IPS-18a (cell line): ENCODE results near the gene ARHGAP15.

Experiments
- H3K27ac ChIP-seq: one replicate; pipeline ENCODE4 v1.5.1; 2013; ENCODE audit warnings: low read length
- H3K27me3 ChIP-seq: one replicate; pipeline ENCODE4 v1.6.1; 2013; ENCODE audit warnings: mild to moderate bottlenecking, low read length; ENCODE audit not compliant: control insufficient read depth, insufficient read depth
- H3K36me3 ChIP-seq: one replicate; pipeline ENCODE4 v1.6.1; 2013; ENCODE audit warnings: low read depth, low read length; ENCODE audit not compliant: control insufficient read depth
- H3K4me1 ChIP-seq: one replicate; pipeline ENCODE4 v1.6.1; 2013; ENCODE audit warnings: low read depth, low read length; ENCODE audit not compliant: control insufficient read depth
- H3K4me3 ChIP-seq: one replicate; pipeline ENCODE4 v1.5.1; 2013; ENCODE audit warnings: low read length
- H3K9ac ChIP-seq: one replicate; pipeline ENCODE4 v1.6.1; 2013; ENCODE audit warnings: mild to moderate bottlenecking, low read length, moderate library complexity
- H3K9me3 ChIP-seq: one replicate; pipeline ENCODE4 v1.6.1; 2013; ENCODE audit warnings: low read depth, low read length; ENCODE audit not compliant: control insufficient read depth

ARHGAP15 gene

DNA sequence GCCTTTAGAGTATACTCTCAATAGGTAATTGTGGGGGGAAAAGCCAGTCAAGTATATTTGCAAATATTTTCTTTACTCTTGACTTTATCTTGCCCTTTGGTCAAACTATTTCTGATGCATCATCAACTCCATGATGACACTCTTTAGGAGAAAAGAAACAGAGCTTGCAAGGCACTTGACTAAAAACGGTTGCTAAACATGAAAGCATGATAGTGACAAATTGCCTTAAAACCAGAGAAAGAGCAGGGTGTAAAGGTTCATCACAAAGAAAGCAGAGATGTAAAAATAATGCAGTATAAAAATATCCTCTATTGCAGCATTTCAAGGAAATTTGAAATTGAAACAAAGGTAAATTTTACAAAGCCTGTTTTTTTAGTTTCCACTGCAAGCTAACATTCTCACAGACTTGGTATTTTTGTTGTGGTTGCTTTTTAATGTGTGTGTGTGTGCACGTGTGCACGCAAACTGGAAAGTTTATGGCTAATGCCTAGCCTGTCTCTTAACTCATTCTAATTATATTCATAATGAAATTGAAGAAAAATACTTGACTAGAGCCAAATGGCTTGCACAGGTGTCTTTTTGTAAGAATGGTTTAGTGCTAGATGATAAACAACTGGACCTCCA, 503.6 kb downstream of the ARHGAP15 start:
- H3K9ac ChIP-seq, result no peak overlapping the region
- no peaks in the 10 kb centered on the region for H3K4me1 ChIP-seq
- H3K9me3 ChIP-seq, result no peaks in the 10 kb centered on the region
- no peak overlapping the region for H3K4me3 ChIP-seq
- no peaks in the 10 kb centered on the region for H3K27me3 ChIP-seq
- H3K36me3 ChIP-seq, result no peaks in the 10 kb centered on the region
- no peak overlapping the region for H3K27ac ChIP-seq

DNA sequence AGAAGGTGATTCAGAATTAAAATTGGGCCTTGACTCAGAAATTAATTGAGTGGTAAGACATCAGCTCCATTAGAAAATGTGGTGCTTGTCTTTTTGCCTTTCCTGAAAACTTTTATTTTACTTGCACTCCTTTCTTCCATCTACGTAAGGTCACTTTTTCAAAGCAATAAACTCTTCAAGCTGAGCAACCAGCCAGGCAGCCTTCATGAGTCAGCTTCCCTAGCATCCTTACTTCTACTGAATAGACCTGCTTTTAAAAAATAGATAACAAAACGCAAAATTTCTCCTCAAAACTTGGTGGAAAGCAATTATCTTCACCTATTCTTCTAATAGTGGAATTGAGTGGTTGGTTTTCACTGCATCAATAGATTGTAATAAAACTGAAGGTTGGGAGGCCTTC, 504.2 kb downstream of the ARHGAP15 start:
- Histone ChIP-seq H3K36me3 (no peaks in the 10 kb centered on the region), H3K27ac (no peak overlapping the region), H3K9ac (no peak overlapping the region), H3K4me1 (no peaks in the 10 kb centered on the region), H3K4me3 (no peak overlapping the region), H3K9me3 (no peaks in the 10 kb centered on the region), H3K27me3 (no peaks in the 10 kb centered on the region)

DNA sequence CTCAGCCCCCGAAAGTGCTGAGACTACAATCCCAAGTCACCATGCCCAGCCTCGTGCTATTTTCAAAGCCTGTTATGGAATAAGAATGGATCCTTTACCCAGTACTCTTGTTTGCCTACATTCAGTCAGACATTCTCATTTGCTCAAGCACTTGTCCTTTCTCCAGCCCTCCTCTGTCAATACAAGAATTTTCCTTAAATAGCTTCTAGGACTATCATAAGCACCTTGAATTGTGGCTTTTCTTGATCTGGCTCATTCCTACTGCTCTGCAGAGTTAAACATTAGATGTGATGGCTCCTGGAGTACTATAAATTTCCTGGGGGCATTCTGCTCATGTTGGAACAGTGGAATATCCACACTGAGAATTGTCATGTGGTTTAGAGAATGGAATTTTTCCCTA, 506.1 kb downstream of the ARHGAP15 start:
- no peak overlapping the region for H3K4me3 ChIP-seq
- no peaks in the 10 kb centered on the region for H3K36me3 ChIP-seq
- no peak overlapping the region for H3K27ac ChIP-seq
- no peaks in the 10 kb centered on the region for H3K4me1 ChIP-seq
- H3K27me3 ChIP-seq, result no peaks in the 10 kb centered on the region
- H3K9ac ChIP-seq, result no peak overlapping the region
- H3K9me3 ChIP-seq, result no peaks in the 10 kb centered on the region

DNA sequence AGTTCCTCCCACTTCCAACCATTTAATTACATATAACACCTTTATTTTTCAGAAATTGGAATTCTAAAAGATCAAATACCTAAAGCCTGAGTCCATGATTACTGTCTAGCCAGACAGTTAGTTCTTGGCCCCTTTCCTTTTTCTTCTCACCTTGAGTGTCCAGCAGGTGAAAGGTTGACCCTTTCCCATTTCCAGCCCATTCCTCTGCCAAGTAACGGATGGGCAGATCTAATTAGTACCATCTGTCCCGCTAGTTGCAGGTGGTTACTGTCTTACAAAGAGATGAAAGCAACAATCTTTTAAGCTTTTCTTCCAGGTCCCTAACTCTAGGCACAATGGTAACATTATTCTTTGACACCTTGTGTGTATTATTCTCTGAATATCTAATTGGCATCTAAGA, 506.7 kb downstream of the ARHGAP15 start:
- Histone ChIP-seq H3K4me3 (no peak overlapping the region), H3K36me3 (no peaks in the 10 kb centered on the region), H3K4me1 (no peaks in the 10 kb centered on the region), H3K9me3 (no peaks in the 10 kb centered on the region), H3K9ac (no peak overlapping the region), H3K27me3 (no peaks in the 10 kb centered on the region), H3K27ac (no peak overlapping the region)

DNA sequence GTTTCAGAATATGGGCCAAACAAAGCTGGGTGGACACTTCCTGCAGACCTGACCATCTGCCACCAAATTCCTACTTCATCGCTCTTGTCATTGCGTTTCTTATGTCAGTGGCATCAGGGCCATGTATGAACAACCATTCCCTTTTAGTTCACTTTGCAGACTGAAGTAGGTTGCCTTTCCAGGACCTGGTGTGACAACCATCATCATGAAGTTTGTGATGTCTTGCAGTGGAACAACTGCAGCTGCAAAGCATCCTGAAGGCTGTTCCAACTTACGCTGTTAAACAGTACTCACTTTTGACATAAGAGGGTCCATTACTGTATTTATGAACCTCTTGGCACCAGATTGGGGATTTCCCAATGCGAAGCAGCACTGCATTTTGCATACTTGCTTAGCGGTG, 511.6 kb downstream of the ARHGAP15 start:
- Histone ChIP-seq H3K9ac (no peak overlapping the region), H3K27me3 (no peaks in the 10 kb centered on the region), H3K4me3 (no peak overlapping the region), H3K27ac (no peak overlapping the region), H3K9me3 (no peaks in the 10 kb centered on the region), H3K4me1 (no peaks in the 10 kb centered on the region), H3K36me3 (no peaks in the 10 kb centered on the region)

DNA sequence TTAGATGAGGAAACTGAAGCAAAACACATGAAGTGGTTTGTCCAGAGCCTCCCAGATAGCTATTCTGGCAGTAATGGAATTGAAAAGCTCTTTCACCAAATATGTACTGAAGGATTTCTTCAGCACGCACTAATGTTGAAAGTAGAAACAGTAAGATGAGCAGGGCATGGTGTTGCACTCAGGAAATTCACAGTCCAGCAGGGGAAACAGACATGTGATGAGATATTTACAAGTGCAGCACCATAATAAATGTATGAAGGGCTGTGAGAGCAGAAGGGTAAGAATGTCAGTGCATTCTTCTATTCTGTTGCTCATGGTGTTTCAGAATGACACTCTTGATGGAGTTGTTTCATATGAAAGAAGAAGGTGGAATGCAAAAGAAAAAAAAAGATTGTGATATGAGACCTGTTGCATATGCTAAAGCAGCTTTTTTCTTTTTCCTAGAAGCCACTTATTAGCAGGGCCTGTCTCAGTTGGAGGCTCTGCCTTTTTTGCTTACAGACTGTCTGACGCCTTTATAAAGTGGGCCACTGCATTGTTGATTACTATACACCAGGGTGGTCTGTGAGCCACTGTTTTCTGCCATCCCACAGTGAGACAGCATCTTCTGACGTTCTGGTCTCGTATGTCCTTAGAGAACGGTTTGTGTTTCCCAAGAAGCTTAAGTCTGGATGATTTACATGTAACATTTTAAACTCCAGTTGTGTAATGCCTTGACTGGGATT, 516.9 kb downstream of the ARHGAP15 start:
- no peak overlapping the region for H3K4me3 ChIP-seq
- no peak overlapping the region for H3K27ac ChIP-seq
- H3K9ac ChIP-seq, result no peak overlapping the region
- H3K36me3 ChIP-seq, result no peaks in the 10 kb centered on the region
- no peaks in the 10 kb centered on the region for H3K4me1 ChIP-seq
- H3K27me3 ChIP-seq, result no peaks in the 10 kb centered on the region
- H3K9me3 ChIP-seq, result no peaks in the 10 kb centered on the region

DNA sequence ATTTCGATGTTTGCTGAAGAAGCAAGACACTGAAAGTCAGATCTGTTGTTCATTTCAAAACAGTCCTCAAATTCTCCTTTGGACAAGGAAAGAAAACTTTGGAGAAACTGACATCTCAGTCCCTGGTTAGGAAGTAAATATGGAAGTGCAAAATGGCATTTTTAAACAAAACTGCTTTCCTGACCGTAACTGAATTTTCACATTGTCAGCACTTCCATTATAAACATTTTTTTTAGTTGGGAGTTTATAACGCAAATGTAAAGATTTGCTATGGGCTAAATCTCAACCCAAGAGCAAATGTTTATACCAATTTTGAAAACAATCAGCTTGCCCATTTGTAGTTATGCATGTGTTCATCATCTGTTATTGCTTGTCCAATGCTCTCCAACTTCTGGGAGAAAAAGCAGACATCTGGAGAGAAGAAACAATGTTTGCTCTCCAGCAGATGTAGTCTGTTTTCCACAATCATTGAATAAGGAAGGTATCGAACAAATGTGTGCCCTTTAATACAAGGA, 520.1 kb downstream of the ARHGAP15 start:
- no peaks in the 10 kb centered on the region for H3K36me3 ChIP-seq
- H3K4me1 ChIP-seq, result no peaks in the 10 kb centered on the region
- no peak overlapping the region for H3K9ac ChIP-seq
- H3K9me3 ChIP-seq, result peaks cover 7% of the 10 kb centered on the region
- H3K27me3 ChIP-seq, result no peaks in the 10 kb centered on the region
- no peak overlapping the region for H3K4me3 ChIP-seq
- no peak overlapping the region for H3K27ac ChIP-seq

DNA sequence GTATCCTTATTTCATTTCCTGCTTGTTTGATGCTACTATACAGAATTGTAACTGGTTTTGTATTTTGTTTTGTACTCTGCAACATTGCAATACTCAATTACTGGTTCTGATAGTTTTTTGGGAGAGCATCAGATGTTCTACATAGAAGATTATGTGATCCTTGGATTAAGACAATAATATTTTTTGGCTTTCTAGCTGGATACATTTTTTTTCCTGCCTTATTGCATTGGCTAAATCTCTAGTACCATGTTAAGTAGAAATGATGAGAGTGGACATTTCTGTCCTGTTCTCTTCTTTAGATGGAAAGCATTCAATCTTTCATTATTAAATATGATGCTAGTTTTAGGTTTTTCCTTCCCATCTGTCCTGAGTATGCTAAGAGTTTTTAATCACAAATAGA, 523.5 kb downstream of the ARHGAP15 start:
- Histone ChIP-seq H3K36me3 (no peaks in the 10 kb centered on the region), H3K9me3 (peaks cover 7% of the 10 kb centered on the region), H3K4me1 (no peaks in the 10 kb centered on the region), H3K27ac (no peak overlapping the region), H3K4me3 (no peak overlapping the region), H3K9ac (no peak overlapping the region), H3K27me3 (no peaks in the 10 kb centered on the region)

DNA sequence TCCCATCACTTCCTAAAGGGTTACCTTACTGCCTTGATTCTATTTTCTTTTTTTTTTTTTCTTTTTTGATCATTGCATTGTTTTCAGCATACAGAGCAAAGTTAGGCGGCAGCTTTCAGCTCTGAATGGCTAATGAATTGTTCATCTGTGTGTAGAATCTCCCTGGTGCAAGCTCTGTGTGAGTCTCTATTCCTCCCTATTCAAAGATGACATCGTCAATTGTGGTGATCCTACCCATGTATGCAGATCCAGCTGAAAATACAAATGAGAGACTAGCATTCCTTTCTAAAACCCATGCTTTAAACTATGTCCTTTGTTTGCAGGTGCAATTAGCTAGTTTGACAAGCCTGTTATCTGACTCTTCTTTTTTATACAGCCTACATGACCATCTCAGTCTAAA, 539.0 kb downstream of the ARHGAP15 start:
- Histone ChIP-seq H3K9me3 (no peaks in the 10 kb centered on the region), H3K36me3 (no peaks in the 10 kb centered on the region), H3K9ac (no peak overlapping the region), H3K4me3 (no peak overlapping the region), H3K27ac (no peak overlapping the region), H3K27me3 (no peaks in the 10 kb centered on the region), H3K4me1 (peaks cover 3% of the 10 kb centered on the region)

DNA sequence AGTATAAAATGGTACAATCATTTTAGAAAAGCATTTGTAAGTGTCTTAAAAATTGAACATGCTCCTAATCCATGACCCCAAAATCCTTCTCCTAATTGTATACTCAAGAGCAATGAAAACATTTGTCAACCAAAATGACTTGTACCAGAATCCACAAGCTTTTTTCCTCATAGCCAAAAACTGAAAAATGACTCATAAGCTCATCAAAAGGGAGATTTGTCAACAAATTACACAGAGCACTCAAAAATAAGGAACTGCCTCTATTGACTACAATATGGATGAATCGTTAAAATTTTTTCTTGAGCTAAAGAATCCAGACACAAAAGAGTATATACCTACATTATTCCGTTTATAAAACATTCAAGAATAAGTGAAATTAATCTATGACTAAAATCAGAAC, 544.8 kb downstream of the ARHGAP15 start:
- H3K9ac ChIP-seq, result no peak overlapping the region

DNA sequence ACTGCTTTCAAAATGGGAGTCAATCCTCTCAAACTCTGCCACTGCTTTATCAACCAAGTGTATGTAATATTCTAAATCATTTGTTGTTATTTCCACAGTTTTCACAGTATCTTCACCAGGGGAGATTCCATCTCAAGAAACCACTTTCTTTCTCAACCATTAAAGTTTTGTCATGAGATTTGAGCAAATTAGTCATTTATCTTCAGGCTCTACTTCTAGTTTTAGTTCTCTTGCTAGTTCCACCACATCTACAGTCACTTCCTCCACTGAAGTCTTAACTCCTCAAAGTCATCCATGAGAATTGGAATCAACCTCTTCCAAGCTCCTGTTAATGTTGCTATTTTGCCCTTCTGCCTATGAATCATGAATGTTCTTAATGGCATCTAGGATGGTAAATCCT, 545.8 kb downstream of the ARHGAP15 start:
- Histone ChIP-seq H3K9ac (no peak overlapping the region), H3K4me1 (no peaks in the 10 kb centered on the region), H3K27me3 (no peaks in the 10 kb centered on the region), H3K4me3 (no peak overlapping the region), H3K36me3 (no peaks in the 10 kb centered on the region), H3K27ac (no peak overlapping the region), H3K9me3 (no peaks in the 10 kb centered on the region)

More for the DNA sequence above, 544.8 kb downstream of the ARHGAP15 start:
- no peaks in the 10 kb centered on the region for H3K36me3 ChIP-seq
- no peaks in the 10 kb centered on the region for H3K9me3 ChIP-seq
- no peaks in the 10 kb centered on the region for H3K27me3 ChIP-seq
- no peaks in the 10 kb centered on the region for H3K4me1 ChIP-seq
- no peak overlapping the region for H3K27ac ChIP-seq
- H3K4me3 ChIP-seq, result no peak overlapping the region

DNA sequence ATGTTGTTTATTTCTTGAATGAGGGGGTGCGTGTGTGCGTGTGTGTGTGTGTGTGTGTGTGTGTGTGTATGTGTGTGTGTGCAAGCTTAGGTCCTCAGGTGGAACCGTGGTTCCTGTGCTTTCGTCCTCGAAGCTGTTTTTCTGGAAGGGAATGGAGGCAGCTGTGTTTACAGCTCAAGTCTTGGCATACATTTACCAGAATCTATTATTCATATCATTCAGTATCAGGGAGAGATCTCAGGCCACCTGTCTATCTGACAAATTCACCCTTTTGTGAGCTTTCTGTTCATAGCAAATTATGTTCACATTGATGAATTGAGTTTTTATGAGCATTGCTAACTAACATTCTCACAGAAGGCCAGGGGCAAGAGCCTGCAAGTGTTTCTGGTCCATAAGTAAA, 550.4 kb downstream of the ARHGAP15 start:
- Histone ChIP-seq H3K27me3 (no peaks in the 10 kb centered on the region), H3K27ac (no peak overlapping the region), H3K9ac (no peak overlapping the region), H3K4me3 (no peak overlapping the region), H3K4me1 (no peaks in the 10 kb centered on the region), H3K36me3 (no peaks in the 10 kb centered on the region), H3K9me3 (no peaks in the 10 kb centered on the region)
